Left lobe of liver (tissue), 2 donors: Measurements from ENCODE around the gene STAT1. TPM values are rescaled to one million over a fixed set of nuclear protein-coding genes. Genes with fewer than 3 reads are reported as not detected.
A peak's percentile ranks its signal among the peaks of the same experiment; 100 is the strongest.
"Not testable (repeated sequence)": the region's sequence is repeated elsewhere in the genome, so short reads cannot be mapped to it uniquely, and the experiment has no call there.

Source experiments
- ATAC-seq: fragments of 200-7000 bp; cut with Tn5 transposase; one replicate; pipeline ENCODE4 v1.9.1; 2020; ENCODE audit warnings: mild to moderate bottlenecking, moderate library complexity
- DNase-seq: peaks from one replicate; pipeline ENCODE4 v3.0.0-alpha.2; 2020; ENCODE audit warnings: low spot score
- total RNA-seq: library from RNA; stranded (reverse); gene quantifications from one replicate; pipeline ENCODE4 v1.2.1, GENCODE V29; 2021
- donor health status: DM: no; HTN: no; CAD: no; lungs with moderate emphysema.
- donor health status: DM: no; HTN: yes; CAD: no.

STAT1 gene
- total RNA-seq, 1 donor from 2014 or later, result 26.1 TPM

DNA sequence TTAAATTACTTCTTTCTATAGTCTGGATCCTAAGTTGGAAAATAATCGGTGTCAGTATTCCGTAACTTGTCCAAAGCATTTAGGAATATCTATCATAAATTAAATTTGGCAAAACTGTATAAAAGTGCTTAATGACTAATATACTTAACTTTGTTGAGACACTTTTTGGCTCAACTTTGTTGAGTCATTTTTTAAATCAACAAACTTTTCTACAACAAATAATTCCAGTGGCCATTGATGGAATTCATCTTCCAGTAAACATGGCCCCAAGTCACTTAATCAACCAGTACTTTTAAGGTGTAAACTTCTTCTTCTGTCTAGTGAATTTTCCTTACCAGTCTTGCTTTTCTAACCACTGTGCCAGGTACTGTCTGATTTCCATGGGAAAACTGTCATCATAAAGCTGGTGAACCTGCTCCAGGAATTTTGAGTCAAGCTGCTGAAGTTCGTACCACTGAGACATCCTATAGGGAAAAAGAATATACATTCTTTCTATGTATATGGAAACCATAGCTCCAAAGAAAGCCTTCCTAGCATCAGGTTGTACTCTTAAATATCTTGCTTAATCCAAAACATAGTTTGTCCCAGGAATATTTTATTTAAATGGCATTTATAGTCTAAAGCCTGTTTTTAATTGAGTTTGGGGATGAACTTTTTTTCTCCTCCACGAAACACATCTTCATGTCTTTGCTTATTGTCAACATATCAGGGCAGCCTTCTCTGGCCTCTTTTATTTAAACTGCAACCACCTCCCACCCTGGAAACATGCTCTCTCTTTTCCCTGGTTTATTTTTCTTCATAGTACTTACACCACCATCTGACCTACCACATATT, 4.2 kb downstream of the STAT1 start:
- DNase-seq (no peak), ATAC-seq (no peak)

DNA sequence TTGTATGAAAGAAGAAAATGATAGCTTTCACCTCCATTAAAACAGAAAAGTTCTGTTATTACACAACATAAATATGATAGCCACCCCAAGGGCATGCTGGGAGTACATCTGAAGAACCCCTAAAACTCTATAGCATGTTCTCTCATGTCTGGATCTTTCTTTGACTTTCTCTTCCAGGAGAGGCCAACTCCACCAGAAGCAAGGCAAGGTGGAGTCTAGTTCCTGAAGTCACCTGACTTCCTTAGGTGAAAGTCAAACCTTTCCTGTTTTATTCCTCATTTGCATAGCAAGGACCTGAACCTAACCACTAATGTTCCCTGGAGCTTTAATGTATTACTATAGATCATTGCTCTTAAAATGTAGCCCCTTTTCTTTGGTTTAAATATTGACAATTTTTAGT, 5.7 kb downstream of the STAT1 start:
- no peak for ATAC-seq
- no peak for DNase-seq

DNA sequence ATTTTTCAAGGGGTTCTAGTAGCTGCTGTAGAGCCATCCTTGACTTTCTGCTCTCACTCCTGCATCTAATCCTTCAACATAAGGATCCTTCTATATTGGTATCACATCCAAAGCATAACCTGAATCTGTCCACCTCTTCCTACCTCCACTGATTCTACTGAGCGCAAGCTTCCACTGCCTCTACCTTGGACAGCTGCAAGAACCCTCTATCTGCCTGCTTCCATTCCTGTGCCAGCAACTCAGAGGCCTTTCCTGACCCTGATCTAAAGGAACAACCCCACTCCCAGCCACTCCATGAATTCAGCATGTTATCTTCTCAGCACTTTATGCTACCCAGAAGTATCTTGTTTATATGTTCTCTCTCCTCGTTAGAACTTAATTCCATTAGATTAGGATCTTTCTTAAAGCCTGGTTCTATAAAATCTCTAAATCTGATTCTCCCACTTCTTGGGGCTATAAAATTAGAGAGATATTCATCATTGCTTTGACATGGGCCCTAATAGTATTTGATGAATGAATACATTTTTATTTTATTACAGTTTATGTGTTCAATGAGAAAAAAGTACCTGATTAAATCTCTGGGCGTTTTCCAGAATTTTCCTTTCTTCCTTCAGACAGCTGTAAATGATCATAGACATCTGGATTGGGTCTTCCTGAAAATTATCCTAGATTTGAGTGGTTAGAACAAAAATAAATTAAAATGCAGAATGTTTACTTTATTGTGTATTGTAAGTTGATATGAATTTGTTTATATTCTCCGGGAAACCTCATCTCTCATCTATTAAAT, 6.8 kb downstream of the STAT1 start:
- DNase-seq (no peak), ATAC-seq (no peak)

DNA sequence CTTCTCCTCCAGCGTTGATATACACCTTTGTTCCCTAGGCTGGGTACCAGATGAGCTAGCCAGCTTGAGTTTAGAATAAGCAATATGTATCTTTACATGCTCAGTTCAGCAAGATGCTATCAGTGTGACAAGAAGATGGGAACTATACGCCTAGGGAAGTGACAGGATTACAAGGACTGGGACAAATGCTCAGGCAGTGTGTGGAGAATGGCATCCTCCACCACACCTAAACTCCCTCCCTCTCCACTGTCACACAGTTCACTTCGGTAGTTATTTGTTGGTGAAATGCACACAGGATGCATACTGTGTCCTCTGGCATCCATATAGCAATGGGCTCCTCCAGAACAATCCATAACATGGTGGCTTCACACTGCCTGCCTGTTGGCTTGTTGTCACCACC, 7.7 kb downstream of the STAT1 start:
- DNase-seq (no peak), ATAC-seq (no peak)

DNA sequence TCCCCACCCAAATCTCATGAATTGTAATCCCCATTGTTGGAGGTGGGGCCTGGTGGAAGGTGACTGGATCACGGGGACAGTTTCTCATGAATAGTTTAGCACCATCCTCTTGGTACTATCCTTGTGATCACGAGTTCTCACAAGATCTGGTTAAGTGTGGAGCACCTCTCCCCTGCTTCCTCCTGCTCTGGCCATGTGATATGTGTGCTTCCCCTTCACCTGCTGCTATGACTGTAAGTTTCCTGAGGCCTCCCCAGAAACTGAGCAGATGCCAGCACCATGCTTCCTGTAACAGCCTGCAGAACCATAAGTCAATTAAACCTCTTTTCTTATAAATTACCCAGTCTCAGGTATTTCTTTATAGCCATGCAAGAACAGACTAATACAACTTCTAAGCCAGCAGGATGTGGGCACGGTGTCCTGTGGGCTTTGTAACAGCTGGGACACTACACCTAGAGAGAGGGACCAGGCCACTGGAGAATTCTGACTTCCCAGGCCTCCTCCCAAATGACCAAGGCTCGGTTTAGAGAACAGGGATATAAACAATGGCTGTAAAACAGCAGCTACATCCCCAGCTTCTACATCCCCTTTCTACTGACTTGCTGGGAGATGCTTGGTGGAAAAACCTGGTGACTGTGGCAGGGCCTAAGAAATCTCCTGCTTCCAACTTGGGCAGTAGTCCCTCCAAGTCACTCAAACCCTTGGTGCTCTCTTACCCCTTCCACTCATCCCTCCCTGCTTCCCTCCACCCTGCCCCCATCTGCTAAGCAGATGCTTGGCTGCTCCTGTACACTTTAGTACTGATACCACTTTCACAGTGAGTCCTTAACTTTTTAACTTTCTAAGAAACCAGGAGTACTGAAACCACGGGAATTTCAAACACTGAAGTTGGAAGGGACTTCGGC, 10.3 kb downstream of the STAT1 start:
- ATAC-seq, result no peak
- DNase-seq, result no peak

DNA sequence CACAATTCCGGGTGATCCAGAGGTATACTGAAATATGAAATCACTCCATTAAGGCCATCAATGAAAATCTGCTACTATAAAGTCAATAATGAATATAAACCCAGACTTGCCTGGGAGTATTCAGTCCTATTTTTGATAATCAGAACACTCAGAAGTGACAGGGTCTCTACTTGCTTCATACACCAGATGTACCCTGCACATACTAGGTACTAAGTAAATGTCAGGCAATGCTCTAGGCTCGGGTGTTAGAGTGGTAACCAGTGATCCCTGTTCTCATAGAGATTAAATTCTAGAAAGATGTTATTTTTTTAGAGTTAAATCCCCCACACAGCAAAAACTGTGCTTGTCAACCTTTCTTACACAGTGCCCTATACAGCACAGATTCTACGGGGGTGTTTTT, 12.3 kb downstream of the STAT1 start:
- ATAC-seq (no peak), DNase-seq (no peak)

DNA sequence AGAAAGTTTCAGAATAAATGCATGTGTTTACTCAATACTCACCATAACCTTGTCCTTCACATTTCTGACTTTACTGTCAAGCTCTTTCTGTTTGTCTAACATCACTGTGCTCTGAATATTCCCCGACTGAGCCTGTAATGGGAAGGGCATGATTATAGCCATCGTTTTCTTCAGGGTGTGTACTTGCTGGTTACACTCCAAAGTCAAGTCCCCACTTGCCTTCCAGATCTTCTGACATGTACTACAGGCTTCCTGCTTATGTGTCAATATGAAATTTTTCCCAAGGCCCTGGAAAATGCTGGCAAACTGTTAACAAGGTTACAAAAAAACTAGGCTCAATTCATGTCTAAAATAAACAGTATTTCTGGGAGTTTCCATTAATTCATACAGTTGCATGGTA, 12.9 kb downstream of the STAT1 start:
- DNase-seq (no peak), ATAC-seq (no peak)

DNA sequence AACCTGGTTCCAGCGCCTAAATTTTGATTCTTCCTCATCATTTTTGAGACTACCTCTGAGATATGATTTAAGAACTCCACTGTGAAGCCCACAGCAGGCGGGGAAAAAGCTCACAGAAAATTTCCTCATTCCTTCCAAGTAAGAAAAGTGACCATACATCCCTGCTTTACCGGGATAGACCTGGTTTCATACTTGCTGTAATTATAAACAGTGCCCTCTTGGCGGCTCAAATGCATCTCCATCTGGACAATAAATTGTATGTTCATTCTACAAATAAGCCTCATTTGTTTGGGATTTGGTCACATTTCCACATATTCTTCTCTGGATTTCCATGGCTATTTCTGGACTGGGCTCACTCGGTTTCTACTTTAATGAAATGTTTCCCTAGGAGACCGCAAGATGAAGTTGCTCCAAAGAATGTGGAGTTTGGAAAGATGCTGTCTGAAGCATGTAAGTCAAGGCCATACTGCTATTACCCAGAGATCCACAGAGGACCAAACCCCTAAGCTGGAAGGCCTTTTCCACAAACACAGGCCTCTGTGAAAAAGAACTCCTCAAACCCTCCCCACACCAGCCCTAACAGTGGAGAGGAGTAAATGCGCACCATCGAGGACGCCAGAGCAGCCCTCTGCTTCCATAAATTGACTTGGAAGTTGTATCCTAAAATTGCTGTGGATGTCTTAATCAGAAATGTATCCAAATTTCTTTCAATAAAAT, 13.9 kb downstream of the STAT1 start:
- no peak for ATAC-seq

DNA sequence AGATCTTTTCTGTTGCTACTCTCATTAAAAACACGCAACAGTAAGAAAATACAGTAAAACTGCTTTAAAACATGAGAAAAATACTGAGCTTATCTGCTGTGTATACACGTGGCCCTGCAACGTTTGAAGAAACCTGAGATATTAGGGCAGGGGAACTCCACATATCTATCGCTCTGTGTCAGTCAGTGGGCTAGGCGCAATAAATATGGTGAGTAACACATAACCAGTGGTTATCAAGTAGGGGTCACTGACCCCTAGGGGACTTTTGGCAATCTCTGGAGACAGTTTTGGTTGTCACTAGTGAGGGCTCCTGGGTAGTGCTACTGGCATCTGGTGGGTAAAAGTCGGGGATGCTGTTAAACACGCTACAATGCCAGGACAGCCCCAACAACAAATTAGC, 14.9 kb downstream of the STAT1 start:
- no peak for ATAC-seq
- no peak for DNase-seq

More for the DNA sequence above, 13.9 kb downstream of the STAT1 start:
- DNase-seq, result no peak

DNA sequence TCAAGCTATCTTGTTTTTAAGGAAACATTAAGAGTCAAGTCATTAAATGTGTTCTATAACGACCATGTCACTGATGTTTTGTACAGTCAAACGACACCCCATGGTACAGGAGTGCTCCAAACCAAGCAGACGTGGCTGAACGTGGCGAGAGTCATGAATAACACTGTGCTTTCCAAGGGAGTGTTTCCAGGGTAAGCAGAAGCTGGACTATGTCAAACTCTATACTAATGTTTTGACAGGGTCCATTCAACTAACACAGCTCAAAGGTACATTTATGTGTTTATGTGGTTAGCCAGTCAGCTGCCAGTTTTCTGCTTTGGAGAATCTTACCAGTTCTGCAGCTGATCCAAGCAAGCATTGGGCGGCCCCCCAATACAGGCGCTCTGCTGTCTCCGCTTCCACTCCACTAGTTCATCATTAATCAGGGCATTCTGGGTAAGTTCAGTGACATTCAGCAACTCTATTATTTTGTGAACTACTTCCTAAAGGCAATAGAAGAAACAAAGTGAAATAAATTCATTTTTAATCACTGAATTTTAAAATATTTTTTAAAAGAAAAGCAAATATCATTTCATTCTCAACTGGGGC, 16.4 kb downstream of the STAT1 start:
- ATAC-seq, result no peak

DNA sequence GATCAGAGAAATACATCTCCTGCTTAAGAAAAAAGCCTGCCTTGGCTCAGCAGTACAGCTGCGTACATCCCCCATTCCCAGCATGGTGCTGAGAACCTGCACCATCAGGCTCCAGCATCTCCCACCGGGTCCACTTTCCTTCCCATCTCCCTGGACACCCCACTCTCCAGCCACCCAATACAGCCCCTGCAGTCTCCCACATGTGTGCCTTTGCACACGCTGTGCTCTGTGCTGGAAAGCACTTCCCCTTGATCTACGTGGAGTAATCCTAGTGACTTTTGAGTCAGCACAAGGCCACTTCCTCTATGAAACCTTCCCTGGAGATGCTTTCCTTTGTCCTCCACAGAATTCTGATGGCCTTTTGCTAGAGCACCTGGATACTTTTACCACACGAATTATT, 17.0 kb downstream of the STAT1 start:
- peak; percentile 29 for ATAC-seq
- no peak for DNase-seq

More for the DNA sequence above, 16.4 kb downstream of the STAT1 start:
- DNase-seq, result no peak

DNA sequence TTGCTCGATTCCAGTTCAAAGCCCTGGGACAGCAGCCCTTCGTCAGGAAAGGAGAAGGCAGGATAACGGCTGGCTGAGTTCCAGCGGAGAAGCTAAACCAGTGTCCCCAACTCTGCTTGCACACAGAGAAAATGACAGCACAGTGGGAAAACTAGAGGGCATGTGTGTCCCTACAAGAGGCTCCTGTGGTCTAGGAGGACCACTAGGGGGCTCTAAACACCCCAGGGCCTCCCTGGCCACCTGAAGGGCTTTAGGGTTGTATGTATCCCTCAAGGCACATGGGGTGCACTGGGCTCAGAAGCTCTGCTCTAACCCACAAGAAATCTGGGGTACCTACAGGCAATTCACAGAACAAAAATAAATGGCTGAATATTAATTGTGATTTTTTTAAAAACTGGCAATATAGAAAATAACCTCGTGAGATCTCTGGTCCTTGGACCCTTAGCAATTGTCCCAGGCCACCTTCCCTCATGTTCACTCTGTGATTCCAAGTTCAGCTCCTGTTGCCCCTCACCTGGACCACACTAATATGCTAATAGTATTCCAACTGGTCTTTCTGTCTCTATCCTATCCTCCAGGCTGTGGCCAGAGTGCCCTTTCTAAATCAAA, 17.5 kb downstream of the STAT1 start:
- peak; percentile 85 for ATAC-seq
- no peak for DNase-seq

DNA sequence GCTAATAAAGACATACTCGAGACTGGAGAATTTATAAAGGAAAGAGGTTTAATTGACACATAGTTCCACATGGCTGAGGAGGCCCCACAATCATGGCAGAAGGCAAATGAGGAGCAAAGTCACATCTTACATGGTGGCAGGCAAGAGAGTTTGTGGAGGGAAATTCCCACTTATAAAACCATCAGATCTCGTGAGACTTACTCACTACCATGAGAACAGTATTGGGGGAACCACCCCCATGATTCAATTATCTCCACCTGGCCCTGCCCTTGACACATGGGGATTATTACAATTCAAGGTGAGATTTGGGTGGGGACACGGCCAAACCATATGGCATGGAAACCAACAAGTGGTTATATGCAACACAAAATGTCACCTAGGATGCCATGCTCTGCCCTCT, 18.7 kb downstream of the STAT1 start:
- not testable (repeated sequence) for ATAC-seq, DNase-seq

DNA sequence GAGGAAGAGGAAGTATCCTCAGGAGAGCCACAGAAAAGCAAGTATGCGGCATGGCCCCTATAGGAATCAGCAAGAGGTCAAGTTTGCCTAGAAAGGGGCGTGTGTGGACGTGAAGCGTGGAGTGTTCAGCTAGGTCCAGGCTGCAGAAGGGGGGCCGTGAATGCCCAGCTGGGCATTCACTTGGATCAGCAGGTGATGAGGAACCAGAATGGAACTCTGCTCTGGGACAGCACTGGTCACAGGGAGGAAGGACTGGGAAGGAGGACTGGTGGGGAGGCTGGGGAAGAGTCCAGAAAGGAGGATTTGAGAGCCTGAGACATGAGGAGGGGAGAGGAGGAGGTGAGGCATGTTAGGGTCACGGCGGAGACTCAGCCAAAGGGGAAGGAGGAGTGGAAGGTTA, 19.8 kb downstream of the STAT1 start:
- ATAC-seq (no peak), DNase-seq (no peak)

DNA sequence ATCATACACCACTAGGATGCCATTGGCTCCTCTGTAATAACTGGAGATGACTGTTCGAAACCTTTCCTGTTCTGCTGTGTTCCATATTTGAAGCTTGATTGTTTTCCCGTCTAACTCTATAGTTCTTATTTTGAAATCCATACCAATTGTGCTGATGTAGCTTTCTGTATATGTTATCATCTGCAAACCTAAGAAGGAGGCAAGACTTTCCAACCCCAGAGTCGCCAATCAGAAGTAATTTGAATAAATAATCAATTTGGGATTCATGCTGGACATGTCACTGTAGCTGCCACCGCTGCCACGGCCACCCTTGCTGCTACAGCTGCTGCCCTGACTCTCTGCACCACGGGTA, 20.7 kb downstream of the STAT1 start:
- ATAC-seq (no peak), DNase-seq (no peak)

DNA sequence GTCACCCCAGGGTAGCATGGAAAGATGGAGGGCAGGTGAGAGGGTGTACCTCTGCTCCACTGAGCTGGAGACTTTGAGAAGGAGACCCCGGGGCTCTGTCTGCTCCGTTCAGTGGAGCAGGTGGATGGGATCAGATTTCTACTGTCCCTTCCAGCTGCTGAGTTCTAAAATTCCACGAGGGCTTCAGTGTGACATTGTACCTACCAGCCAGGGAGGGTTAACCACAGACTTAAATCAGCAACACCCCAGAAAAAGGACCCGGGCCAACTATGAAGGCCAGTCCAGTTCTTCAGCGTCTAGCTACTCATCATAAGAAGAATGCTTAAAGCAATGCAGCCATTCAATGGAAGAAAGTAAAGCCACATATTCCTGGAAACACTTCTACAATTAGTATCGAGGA, 23.8 kb downstream of the STAT1 start:
- ATAC-seq, result no peak
- DNase-seq, result no peak

DNA sequence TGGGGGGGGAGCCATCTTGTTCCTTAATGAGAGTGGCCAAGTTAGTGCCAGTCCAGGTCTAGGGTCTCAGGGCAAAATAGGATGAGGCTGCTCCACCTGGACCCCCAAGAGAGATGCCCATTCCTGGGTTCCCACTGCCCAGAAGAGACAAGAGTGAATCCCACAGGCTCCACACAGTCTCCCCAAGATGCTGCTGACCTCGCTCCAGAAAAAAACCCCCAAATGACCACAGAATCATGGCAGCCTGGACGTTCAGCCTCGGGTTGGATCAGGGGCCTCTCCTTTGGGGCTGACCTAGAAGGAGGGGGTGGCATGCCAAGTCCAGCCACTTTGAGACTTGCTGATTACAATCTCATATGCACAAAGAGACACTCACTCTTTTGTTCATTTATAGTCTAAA, 25.1 kb downstream of the STAT1 start:
- DNase-seq (no peak), ATAC-seq (no peak)

DNA sequence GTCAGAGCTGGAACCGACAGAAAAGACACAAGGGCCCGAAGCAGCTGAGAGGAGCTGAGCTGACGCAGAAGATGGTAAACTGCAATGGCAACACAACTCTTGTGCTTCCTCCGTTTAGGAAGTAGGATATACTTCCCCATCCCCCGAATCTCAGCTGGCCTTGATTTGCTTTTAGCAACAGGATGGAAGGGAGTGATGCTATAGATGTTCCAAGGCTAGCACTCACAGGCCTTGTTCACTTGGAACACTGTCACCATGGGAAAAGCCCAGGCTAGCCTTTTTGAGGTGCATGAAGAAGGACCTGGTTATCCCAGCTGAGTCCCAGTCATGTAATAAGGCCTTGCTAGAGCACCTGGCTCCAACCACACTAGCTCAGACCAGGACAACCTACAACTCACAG, 26.0 kb downstream of the STAT1 start:
- DNase-seq, result no peak

DNA sequence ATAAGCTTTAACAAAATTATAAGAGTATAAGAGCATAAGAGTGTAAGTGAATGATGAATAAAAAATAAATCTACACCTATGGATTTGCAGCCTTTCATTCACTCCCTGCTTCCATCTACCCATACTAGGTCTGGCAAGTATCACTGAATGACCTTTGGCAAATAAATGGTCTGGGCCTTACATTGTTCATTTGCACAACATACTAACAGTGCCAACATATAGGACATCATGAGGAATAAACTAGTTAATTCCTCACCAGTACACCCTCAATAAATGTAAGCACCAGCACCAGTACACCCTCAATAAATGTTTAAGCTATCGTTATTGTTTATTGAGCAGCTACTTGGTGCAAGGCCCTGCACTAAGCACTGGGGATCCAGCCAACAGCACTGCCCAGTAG, 26.9 kb downstream of the STAT1 start:
- ATAC-seq (no peak), DNase-seq (no peak)

More for the DNA sequence above, 26.0 kb downstream of the STAT1 start:
- ATAC-seq, result no peak
